Liver (tissue), 9 donors: ENCODE measurements around the gene WDR86. TPM values are rescaled to one million over a fixed set of nuclear protein-coding genes. Genes with fewer than 3 reads are reported as not detected.

Experiments
- DNase-seq: peaks from one replicate; pipeline ENCODE4 v3.0.0-alpha.2; 2017; ENCODE audit warnings: low spot score
- H3K27ac ChIP-seq, 2 donors: one replicate each; pipeline ENCODE4 v1.7.0; 2013; ENCODE audit warnings: inconsistent platforms in 2 of 2, low read length in 2 of 2, control low read depth in 1 of 2, low read depth in 1 of 2, mild to moderate bottlenecking in 1 of 2
- H3K27me3 ChIP-seq, 4 donors: one replicate each; pipeline versions ENCODE4 v1.6.1 to v1.7.0; 2013; ENCODE audit warnings: low read length in 3 of 4, inconsistent platforms in 1 of 4, mild to moderate bottlenecking in 1 of 4, moderate library complexity in 1 of 4; ENCODE audit not compliant: control insufficient read depth in 4 of 4, insufficient read depth in 4 of 4
- H3K36me3 ChIP-seq, 4 donors: one replicate each; pipeline versions ENCODE4 v1.6.1 to v1.7.0; 2013; ENCODE audit warnings: low read length in 3 of 4, mild to moderate bottlenecking in 3 of 4, low read depth in 1 of 4, moderate library complexity in 1 of 4; ENCODE audit not compliant: control insufficient read depth in 4 of 4, insufficient read depth in 3 of 4
- H3K4me1 ChIP-seq, 4 donors: one replicate each; pipeline versions ENCODE4 v1.6.1 to v1.7.0; 2013; ENCODE audit warnings: low read length in 3 of 4, mild to moderate bottlenecking in 3 of 4, moderate library complexity in 1 of 4; ENCODE audit not compliant: control insufficient read depth in 4 of 4, insufficient read depth in 4 of 4
- H3K4me3 ChIP-seq, 3 donors: one replicate each; pipeline versions ENCODE4 v1.6.1 to v1.7.0; 2013; ENCODE audit warnings: low read length in 3 of 3, control low read depth in 1 of 3, low read depth in 1 of 3, mild to moderate bottlenecking in 1 of 3
- H3K9ac ChIP-seq, 2 donors: one replicate each; pipeline ENCODE4 v1.7.0; 2013; ENCODE audit warnings: low read length in 2 of 2, mild to moderate bottlenecking in 2 of 2, moderate library complexity in 2 of 2, control low read depth in 1 of 2, low read depth in 1 of 2
- H3K9me3 ChIP-seq, 4 donors: one replicate each; pipeline versions ENCODE4 v1.6.1 to v1.7.0; 2013; ENCODE audit warnings: low read length in 3 of 4; ENCODE audit not compliant: control insufficient read depth in 4 of 4
- ATF3 ChIP-seq: IDR thresholded peaks from 2 replicates; pipeline ENCODE4 v1.6.1; 2016; ENCODE audit warnings: antibody characterized with exemption
- CTCF ChIP-seq: fragments of 150-350 bp; IDR thresholded peaks from 2 replicates; pipeline ENCODE4 v1.5.1; 2017; ENCODE audit warnings: improper control_type of control experiment, low read depth, low read length; ENCODE audit not compliant: missing input control
- EGR1 ChIP-seq, 2 donors: IDR thresholded peaks; 2 replicates each; pipeline ENCODE4 v1.6.1; 2016 to 2018; ENCODE audit warnings: antibody characterized with exemption in 2 of 2, low read depth in 2 of 2
- FOXA1 ChIP-seq: IDR thresholded peaks from 2 replicates; pipeline ENCODE4 v1.6.1; 2016; ENCODE audit warnings: antibody characterized with exemption
- FOXA2 ChIP-seq: IDR thresholded peaks from 2 replicates; pipeline ENCODE4 v1.6.1; 2016; ENCODE audit warnings: antibody characterized with exemption
- GABPA ChIP-seq, 2 donors: IDR thresholded peaks in 1 of 2; conservative IDR thresholded peaks in 1 of 2; 2 replicates each; pipeline ENCODE4 v1.6.1; 2016; ENCODE audit warnings: antibody characterized with exemption in 2 of 2, mild to moderate bottlenecking in 1 of 2, moderate library complexity in 1 of 2
- HNF4A ChIP-seq, 2 donors: conservative IDR thresholded peaks; 2 replicates each; pipeline ENCODE4 v1.6.1; 2016; ENCODE audit warnings: antibody characterized with exemption in 2 of 2, mild to moderate bottlenecking in 2 of 2
- HNF4G ChIP-seq: IDR thresholded peaks from 2 replicates; pipeline ENCODE4 v1.6.1; 2016; ENCODE audit warnings: antibody characterized with exemption
- JUND ChIP-seq, 2 donors: IDR thresholded peaks; 2 replicates each; pipeline ENCODE4 v1.6.1; 2016; ENCODE audit warnings: antibody characterized with exemption in 2 of 2
- MAX ChIP-seq: IDR thresholded peaks from 2 replicates; pipeline ENCODE4 v1.6.1; 2016; ENCODE audit warnings: antibody characterized with exemption
- NR2F2 ChIP-seq: IDR thresholded peaks from 2 replicates; pipeline ENCODE4 v1.6.1; 2016; ENCODE audit warnings: antibody characterized with exemption
- RAD21 ChIP-seq, 2 donors: IDR thresholded peaks; 2 replicates each; pipeline ENCODE4 v1.6.1; 2016; ENCODE audit warnings: antibody characterized with exemption in 2 of 2, mild to moderate bottlenecking in 2 of 2
- REST ChIP-seq: IDR thresholded peaks from 2 replicates; pipeline ENCODE4 v1.6.1; 2016; ENCODE audit warnings: antibody characterized with exemption, mild to moderate bottlenecking
- RXRA ChIP-seq, 2 donors: IDR thresholded peaks; 2 replicates each; pipeline ENCODE4 v1.6.1; 2017 to 2018; ENCODE audit warnings: antibody characterized with exemption in 2 of 2, mild to moderate bottlenecking in 1 of 2
- SP1 ChIP-seq: IDR thresholded peaks from 2 replicates; pipeline ENCODE4 v1.6.1; 2018; ENCODE audit warnings: antibody characterized with exemption, mild to moderate bottlenecking
- TAF1 ChIP-seq: conservative IDR thresholded peaks from 2 replicates; pipeline ENCODE4 v1.6.1; 2016; ENCODE audit warnings: antibody characterized with exemption, mild to moderate bottlenecking
- YY1 ChIP-seq: IDR thresholded peaks from 2 replicates; pipeline ENCODE4 v1.6.1; 2016; ENCODE audit warnings: antibody characterized with exemption, mild to moderate bottlenecking
- ZBTB33 ChIP-seq: IDR thresholded peaks from 2 replicates; pipeline ENCODE4 v1.6.1; 2016; ENCODE audit warnings: antibody characterized with exemption
- WGBS: extraction: QIAGEN DNeasy Blood & Tissue Kit; methylation state at CpG from one replicate; pipeline ENCODE4 v1.1.7; 2013; 5-methylcytosine and 5-hydroxymethylcytosine counted together
- polyA plus RNA-seq, 2 donors: library from polyadenylated mRNA; stranded (reverse) in 1 of 2; unstranded in 1 of 2; fragments of 200-250 nt in 1 of 2; fragments of >200 nt in 1 of 2; fragmentation: Nextera tagmentation in 1 of 2; extraction: Ambion mirVana in 1 of 2; gene quantifications; one replicate each; pipeline versions ENCODE4 v1.2.1 to v1.2.3, GENCODE V29; 2013 to 2015
- total RNA-seq, 2 donors: library from RNA; depleted of rRNA; stranded (reverse); fragments of >200 nt; gene quantifications; one replicate each; pipeline ENCODE4 v1.2.3, GENCODE V29; 2014
- donor health status: healthy.
- donor health status: healthy.
- donor health status: healthy.
- donor health status: healthy.
- donor health status: healthy.

WDR86 gene
- total and polyA plus RNA-seq, 4 donors: 0.35 to 4.9 (median 0.77) TPM

- no peaks in the 10 kb centered on the region for H3K36me3 ChIP-seq
- peaks cover 0 to 6% (median 0%) of the 10 kb centered on the region in 4 donors for H3K9me3 ChIP-seq
- peaks cover 0 to 6% (median 2%) of the 10 kb centered on the region in 4 donors for H3K4me1 ChIP-seq
- 28% methylated on average over 3 of the region's 3 CpGs for WGBS
- H3K27me3 ChIP-seq: no peaks in the 10 kb centered on the region
- no peak overlapping the region for H3K4me3 ChIP-seq
- no peak overlapping the region for H3K27ac ChIP-seq
- TF ChIP-seq HNF4G (no peak), FOXA1 (peak; percentile 85), EGR1 (IDR thresholded peaks at IDR 0.05; ENCODE audit: low read depth in 2 of 2) (no peak), ZBTB33 (peak; percentile 65), GABPA (IDR thresholded peaks at IDR 0.05 in 1 of 2, conservative IDR thresholded peaks at IDR 0.05 in 1 of 2) (peak in 1 of 2 donors; percentile 54), ATF3 (peak; percentile 78), CTCF (no peak), REST (peak; percentile 51), SP1 (peak; percentile 51), JUND (IDR thresholded peaks at IDR 0.05) (peak; percentile 18 to 83), RXRA (IDR thresholded peaks at IDR 0.05) (peak in 1 of 2 donors; percentile 83), TAF1 (no peak), YY1 (peak; percentile 72), RAD21 (IDR thresholded peaks at IDR 0.05) (no peak), MAX (peak; percentile 52), NR2F2 (no peak), HNF4A (conservative IDR thresholded peaks at IDR 0.05) (peak in 1 of 2 donors; percentile 65), FOXA2 (peak; percentile 92)
- no peak for DNase-seq
- no peak overlapping the region for H3K9ac ChIP-seq
These were observed 5.7 kb upstream of the WDR86 start for GRCh38 chr7:151415375-151416105.
